ENCODE measurements around the gene FHOD3. TPM values are rescaled to one million over a fixed set of nuclear protein-coding genes. Genes with fewer than 3 reads are reported as not detected.

FHOD3 gene
- total RNA-seq, 2 experiments from 2014 or later, result not detected

DNA sequence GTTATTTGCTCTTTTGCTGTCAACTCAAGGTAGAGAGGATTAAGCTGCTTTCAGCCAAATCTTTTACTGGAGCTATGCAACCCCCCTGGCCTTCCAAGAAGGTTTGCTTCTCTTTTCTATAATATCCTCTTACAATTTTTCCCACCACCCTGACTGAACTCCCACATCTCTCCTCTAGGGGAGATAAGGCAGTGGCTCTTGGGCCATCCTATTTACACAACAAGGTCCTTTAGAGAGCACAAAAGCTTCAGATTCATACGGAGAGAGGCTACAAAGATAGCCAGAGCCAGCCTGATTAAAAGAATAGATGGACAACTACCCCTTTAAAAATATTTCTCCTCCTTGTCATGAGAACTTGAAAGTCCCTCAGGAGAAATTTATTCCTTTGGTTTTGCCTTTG is 435.6 kb downstream of the FHOD3 start:
- intact Hi-C loops (cut with micrococcal nuclease), result no loop called here
- Mint-ChIP-seq H3K27ac (no peak overlapping the region), H3K36me3 (ENCODE audit: low read depth) (no peaks in the 10 kb centered on the region), H3K4me1 (ENCODE audit: low read depth) (no peaks in the 10 kb centered on the region), H3K27me3 (peaks cover 1% of the 10 kb centered on the region), H3K9me3 (peaks cover 4% of the 10 kb centered on the region), H3K4me3 (no peak overlapping the region)
- DNase-seq (no peak), ATAC-seq (no peak)
- TF ChIP-seq, protein P1, sequence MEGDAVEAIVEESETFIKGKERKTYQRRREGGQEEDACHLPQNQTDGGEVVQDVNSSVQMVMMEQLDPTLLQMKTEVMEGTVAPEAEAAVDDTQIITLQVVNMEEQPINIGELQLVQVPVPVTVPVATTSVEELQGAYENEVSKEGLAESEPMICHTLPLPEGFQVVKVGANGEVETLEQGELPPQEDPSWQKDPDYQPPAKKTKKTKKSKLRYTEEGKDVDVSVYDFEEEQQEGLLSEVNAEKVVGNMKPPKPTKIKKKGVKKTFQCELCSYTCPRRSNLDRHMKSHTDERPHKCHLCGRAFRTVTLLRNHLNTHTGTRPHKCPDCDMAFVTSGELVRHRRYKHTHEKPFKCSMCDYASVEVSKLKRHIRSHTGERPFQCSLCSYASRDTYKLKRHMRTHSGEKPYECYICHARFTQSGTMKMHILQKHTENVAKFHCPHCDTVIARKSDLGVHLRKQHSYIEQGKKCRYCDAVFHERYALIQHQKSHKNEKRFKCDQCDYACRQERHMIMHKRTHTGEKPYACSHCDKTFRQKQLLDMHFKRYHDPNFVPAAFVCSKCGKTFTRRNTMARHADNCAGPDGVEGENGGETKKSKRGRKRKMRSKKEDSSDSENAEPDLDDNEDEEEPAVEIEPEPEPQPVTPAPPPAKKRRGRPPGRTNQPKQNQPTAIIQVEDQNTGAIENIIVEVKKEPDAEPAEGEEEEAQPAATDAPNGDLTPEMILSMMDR (IDR thresholded peaks at IDR 0.05), result no peak
- POLR2A ChIA-PET, result interaction anchor here (0.6 kb wide), 1 partner anchor 1314 kb away, joined by 3 read pairs; no protein-coding TSS in a partner anchor
- CTCF ChIA-PET, result interaction anchor here (1.9 kb wide), 1 partner anchor 45 kb away, joined by 7 read pairs; no protein-coding TSS in a partner anchor

DNA sequence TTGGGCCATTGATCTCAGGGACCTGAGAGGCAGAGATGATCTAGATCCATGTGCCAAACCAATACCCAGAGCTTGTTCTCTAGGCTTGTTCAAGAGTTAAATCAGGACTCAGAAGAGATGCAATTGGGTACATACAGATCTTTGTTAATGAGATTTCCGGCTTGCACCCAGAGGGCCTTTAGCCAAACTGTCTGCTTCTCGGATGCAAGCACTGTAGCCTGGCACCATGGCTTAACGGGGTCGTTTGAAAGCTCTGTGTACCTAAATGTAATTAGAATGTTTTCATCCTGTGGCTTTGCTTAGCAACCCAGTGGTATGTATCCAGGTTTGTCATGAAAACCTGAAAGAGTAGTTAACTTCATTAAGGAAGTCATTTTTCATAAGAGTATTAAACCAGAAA is 437.1 kb downstream of the FHOD3 start:
- ChIA-PET CTCF (no interaction called here), POLR2A (no interaction called here)
- no peak for ATAC-seq
- Mint-ChIP-seq H3K4me1 (ENCODE audit: low read depth) (no peaks in the 10 kb centered on the region), H3K27ac (no peak overlapping the region), H3K9me3 (peaks cover 4% of the 10 kb centered on the region), H3K27me3 (peaks cover 1% of the 10 kb centered on the region), H3K4me3 (no peak overlapping the region), H3K36me3 (ENCODE audit: low read depth) (no peaks in the 10 kb centered on the region)
- no peak for DNase-seq
- TF ChIP-seq, protein P1 (IDR thresholded peaks at IDR 0.05), result no peak
- intact Hi-C loops (cut with micrococcal nuclease), result no loop called here

DNA sequence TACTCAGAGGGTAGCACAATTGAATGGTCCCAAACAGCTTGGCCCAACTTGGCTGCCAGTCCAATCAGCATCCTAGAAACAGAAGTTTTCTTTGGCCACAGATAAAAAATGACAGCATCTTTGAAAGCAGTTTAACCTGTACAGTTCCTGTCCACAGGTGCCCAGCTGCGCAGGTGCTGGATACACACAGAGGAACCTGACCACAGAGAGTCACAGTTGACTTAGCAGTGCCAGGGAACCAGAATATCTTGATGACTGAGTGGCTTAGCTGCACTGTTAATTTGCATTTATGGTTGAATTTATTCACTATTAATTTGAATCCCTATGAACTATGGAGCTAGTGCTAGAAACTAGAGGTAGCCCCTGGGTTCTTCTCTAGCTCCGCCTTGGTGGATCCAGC is 437.6 kb downstream of the FHOD3 start:
- Mint-ChIP-seq H3K4me1 (ENCODE audit: low read depth) (no peaks in the 10 kb centered on the region), H3K36me3 (ENCODE audit: low read depth) (no peaks in the 10 kb centered on the region), H3K27me3 (no peaks in the 10 kb centered on the region), H3K4me3 (no peak overlapping the region), H3K27ac (no peak overlapping the region), H3K9me3 (peaks cover 4% of the 10 kb centered on the region)
- CTCF ChIA-PET, result no interaction called here
- intact Hi-C loops (cut with micrococcal nuclease), result no loop called here
- TF ChIP-seq, protein P1 (IDR thresholded peaks at IDR 0.05), result no peak
- POLR2A ChIA-PET, result no interaction called here
- DNase-seq, result no peak
- no peak for ATAC-seq

DNA sequence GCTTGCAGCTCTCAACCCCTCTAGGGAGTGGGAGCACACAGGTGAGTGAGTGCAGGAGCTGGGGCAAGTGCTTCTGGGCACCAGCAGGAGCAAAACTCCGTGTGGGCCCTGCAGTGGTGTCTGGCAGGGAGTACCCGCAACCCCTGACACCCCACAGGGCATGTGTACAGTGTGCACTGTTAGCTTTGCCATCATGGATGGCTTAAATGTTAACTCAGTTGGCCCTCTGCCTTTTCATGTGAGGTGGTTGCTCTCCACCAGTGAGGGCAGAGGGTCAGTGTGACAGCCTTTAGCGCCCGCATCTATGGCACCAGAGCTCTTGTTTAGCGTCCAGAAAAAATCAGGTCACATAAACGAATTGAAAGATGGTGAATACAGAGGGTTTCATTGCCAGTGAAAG is 438.6 kb downstream of the FHOD3 start:
- TF ChIP-seq, protein P1 (IDR thresholded peaks at IDR 0.05), result no peak
- ChIA-PET CTCF (no interaction called here), POLR2A (interaction anchor here (0.5 kb wide), 1 partner anchor 191 kb away, joined by 3 read pairs; no protein-coding TSS in a partner anchor)
- Mint-ChIP-seq H3K27me3 (peaks cover 2% of the 10 kb centered on the region), H3K4me3 (no peak overlapping the region), H3K4me1 (ENCODE audit: low read depth) (no peaks in the 10 kb centered on the region), H3K27ac (no peak overlapping the region), H3K36me3 (ENCODE audit: low read depth) (no peaks in the 10 kb centered on the region), H3K9me3 (peaks cover 4% of the 10 kb centered on the region)
- intact Hi-C loops (cut with micrococcal nuclease), result no loop called here
- DNase-seq (no peak), ATAC-seq (no peak)

DNA sequence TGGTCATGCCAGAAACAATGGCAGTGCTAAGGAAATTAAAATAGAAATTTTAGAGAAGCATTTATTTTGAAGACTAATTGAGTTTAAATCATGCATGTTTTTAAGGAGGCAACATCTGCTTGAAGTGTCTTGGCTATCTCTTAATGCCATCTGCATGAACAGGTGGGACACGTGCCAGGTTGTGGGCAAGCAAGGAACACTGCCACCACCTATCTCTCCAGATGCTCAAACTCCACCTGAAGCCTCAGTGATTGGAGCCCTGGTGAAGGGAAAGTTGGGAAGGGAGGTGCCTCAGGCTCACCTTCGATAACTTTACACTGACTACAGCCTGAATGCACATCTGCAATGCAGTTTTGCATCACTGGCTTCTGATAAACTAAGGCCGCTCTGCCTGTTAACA is 439.8 kb downstream of the FHOD3 start:
- Mint-ChIP-seq H3K27ac (no peak overlapping the region), H3K36me3 (ENCODE audit: low read depth) (no peaks in the 10 kb centered on the region), H3K27me3 (peaks cover 8% of the 10 kb centered on the region), H3K9me3 (peaks cover 4% of the 10 kb centered on the region), H3K4me1 (ENCODE audit: low read depth) (no peaks in the 10 kb centered on the region), H3K4me3 (no peak overlapping the region)
- ATAC-seq, result no peak
- TF ChIP-seq, protein P1 (IDR thresholded peaks at IDR 0.05), result no peak
- POLR2A ChIA-PET, result no interaction called here
- no peak for DNase-seq
- intact Hi-C loops (cut with micrococcal nuclease), result no loop called here
- CTCF ChIA-PET, result no interaction called here
